NCI-H2196 treated with DMSO at 0.1 percent for 48 hours (cell line): Measurements from ENCODE around the gene ARHGAP45.

ENCODE experiments used
- DNase-seq: peaks from one replicate; lab custom pipeline; 2025; ENCODE audit not compliant: unreplicated experiment; lab: John Stamatoyannopoulos, UW

Gene ARHGAP45

GRCh38 chr19:1037621-1038064 lies 29.3 kb upstream of the ARHGAP45 start:
- DNase-seq, result no peak

GRCh38 chr19:1038978-1039645 lies 27.9 kb upstream of the ARHGAP45 start:
- DNase-seq, result no peak

- peak; percentile 95 for DNase-seq
These were observed 27.1 kb upstream of the ARHGAP45 start, which contains the start of gene ABCA7 for GRCh38 chr19:1039646-1040475. Gene ABCA7, plus strand, starts transcription at chr19:1040107. Its CDS starts 1,255 bp downstream, at chr19:1041362.

- DNase-seq, result peak; percentile 81
These were observed 26.3 kb upstream of the ARHGAP45 start for GRCh38 chr19:1040476-1041271.

GRCh38 chr19:1041272-1041834 lies 25.6 kb upstream of the ARHGAP45 start:
- DNase-seq, result no peak

- DNase-seq, result no peak
These were observed 24.9 kb upstream of the ARHGAP45 start for GRCh38 chr19:1041835-1042685.

- no peak for DNase-seq
These were observed 24.1 kb upstream of the ARHGAP45 start for GRCh38 chr19:1042689-1043511.

- no peak for DNase-seq
These were observed 21.7 kb upstream of the ARHGAP45 start for GRCh38 chr19:1045247-1045603.

- DNase-seq, result no peak
These were observed 20.8 kb upstream of the ARHGAP45 start for GRCh38 chr19:1046117-1046626.

- DNase-seq, result no peak
These were observed 19.9 kb upstream of the ARHGAP45 start for GRCh38 chr19:1046836-1047695.

GRCh38 chr19:1047696-1048147 lies 19.2 kb upstream of the ARHGAP45 start:
- no peak for DNase-seq

GRCh38 chr19:1049106-1049505 lies 17.9 kb upstream of the ARHGAP45 start:
- DNase-seq, result no peak

GRCh38 chr19:1049800-1050199 lies 17.2 kb upstream of the ARHGAP45 start:
- DNase-seq, result no peak

- DNase-seq, result no peak
These were observed 15.8 kb upstream of the ARHGAP45 start for GRCh38 chr19:1050989-1051788.

- no peak for DNase-seq
These were observed 15.2 kb upstream of the ARHGAP45 start for GRCh38 chr19:1051791-1052190.

- no peak for DNase-seq
These were observed 14.5 kb upstream of the ARHGAP45 start for GRCh38 chr19:1052349-1052975.
